ENCODE results near the gene HOXB4. TPM values are rescaled to one million over a fixed set of nuclear protein-coding genes. Genes with fewer than 3 reads are reported as not detected.

The HOXB4 gene
- total and polyA plus RNA-seq, 4 donors = 1.4 to 6.7 (median 2.6) TPM

DNA sequence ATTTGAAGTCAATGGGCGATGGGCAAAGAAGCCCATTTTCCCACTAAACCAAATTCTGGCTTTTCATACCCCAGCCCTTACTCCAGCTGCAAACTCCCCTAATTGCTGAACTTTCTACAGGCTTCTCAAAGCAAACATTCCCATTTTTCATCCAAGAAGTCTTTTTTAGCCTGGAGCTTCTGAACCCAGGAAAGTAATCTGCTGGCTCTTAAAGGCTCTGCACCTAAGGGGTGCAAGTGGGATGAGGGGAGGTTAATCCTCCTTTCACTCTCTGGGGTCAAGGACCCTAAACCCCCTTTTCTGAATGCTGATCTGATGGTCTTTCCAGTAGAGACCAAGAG is 30.3 kb upstream of the HOXB4 start:
- Histone ChIP-seq H3K4me3 (no peak overlapping the region), H3K4me1 (ENCODE audit: control insufficient read depth in 5 of 5, insufficient read depth in 5 of 5, low read length in 5 of 5) (peaks cover 0 to 17% (median 0%) of the 10 kb centered on the region in 5 donors), H3K9me3 (ENCODE audit: control insufficient read depth in 4 of 4, insufficient read depth in 3 of 4, low read length in 3 of 4) (peaks cover 0 to 4% (median 0%) of the 10 kb centered on the region in 4 donors), H3K27ac (ENCODE audit: low read depth in 1 of 2, low read length in 1 of 2) (no peak overlapping the region), H3K27me3 (ENCODE audit: control insufficient read depth in 3 of 3, insufficient read depth in 3 of 3, low read length in 2 of 3) (peaks cover under 1 to 79% (median 36%) of the 10 kb centered on the region in 3 donors), H3K36me3 (ENCODE audit: control insufficient read depth in 4 of 4, insufficient read depth in 4 of 4, low read length in 4 of 4) (peaks cover 0 to 8% (median 0%) of the 10 kb centered on the region in 4 donors), H3K9ac (ENCODE audit: insufficient read depth in 1 of 2, low read length in 2 of 2) (no peak overlapping the region)
- DNase-seq = no peak
- TF ChIP-seq, protein P1, sequence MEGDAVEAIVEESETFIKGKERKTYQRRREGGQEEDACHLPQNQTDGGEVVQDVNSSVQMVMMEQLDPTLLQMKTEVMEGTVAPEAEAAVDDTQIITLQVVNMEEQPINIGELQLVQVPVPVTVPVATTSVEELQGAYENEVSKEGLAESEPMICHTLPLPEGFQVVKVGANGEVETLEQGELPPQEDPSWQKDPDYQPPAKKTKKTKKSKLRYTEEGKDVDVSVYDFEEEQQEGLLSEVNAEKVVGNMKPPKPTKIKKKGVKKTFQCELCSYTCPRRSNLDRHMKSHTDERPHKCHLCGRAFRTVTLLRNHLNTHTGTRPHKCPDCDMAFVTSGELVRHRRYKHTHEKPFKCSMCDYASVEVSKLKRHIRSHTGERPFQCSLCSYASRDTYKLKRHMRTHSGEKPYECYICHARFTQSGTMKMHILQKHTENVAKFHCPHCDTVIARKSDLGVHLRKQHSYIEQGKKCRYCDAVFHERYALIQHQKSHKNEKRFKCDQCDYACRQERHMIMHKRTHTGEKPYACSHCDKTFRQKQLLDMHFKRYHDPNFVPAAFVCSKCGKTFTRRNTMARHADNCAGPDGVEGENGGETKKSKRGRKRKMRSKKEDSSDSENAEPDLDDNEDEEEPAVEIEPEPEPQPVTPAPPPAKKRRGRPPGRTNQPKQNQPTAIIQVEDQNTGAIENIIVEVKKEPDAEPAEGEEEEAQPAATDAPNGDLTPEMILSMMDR (IDR thresholded peaks at IDR 0.05; ENCODE audit: control extremely low read depth, extremely low read depth) = no peak
- ATAC-seq (ENCODE audit: insufficient read depth, low FRiP score) = no peak
- WGBS, 2 donors = 87 to 94% methylated on average over 1 of the region's 1 CpG

DNA sequence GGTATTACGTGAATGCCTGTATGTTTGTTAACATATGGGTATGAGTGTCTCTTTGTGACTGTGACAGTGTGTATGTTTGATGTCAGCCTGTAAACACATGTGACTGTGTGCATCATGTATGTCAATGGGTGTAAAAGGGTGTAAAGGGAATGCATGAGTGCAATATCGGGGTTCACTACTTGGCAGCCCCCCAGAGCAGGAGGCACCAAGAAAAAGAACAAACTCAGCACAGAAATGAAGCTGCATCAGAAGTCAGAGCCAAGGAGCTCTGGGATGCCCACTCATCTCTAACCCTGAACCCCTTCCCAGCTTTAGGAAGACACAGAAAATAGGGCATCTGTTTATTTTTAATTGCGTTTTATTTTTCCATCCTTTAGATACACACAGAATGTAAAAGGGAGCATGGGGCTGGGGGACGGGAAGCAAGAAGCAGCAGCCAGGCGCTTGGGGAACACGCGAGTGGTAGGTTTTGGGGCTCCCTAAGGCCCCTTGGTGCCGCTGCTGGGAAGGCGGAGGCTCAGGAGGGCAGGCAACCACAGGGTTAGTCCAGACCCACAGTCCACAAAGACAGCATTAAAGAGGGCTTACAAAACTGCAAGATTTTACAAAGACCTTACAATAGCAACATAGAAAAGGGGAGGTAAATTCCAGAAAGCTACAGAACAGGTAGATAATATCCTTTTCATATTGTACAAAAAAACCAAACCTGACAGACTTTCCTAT is 28.9 kb upstream of the HOXB4 start:
- H3K4me1 ChIP-seq (ENCODE audit: control insufficient read depth in 5 of 5, insufficient read depth in 5 of 5, low read length in 5 of 5) = peaks cover 0 to 13% (median 0%) of the 10 kb centered on the region in 5 donors
- no peak overlapping the region for H3K4me3 ChIP-seq
- ATAC-seq (ENCODE audit: insufficient read depth, low FRiP score) (no peak), DNase-seq (no peak)
- WGBS, 2 donors = 63 to 76% methylated on average over 9 of the region's 9 CpGs
- TF ChIP-seq, protein P1 (IDR thresholded peaks at IDR 0.05; ENCODE audit: control extremely low read depth, extremely low read depth) = no peak
- peaks cover 0 to 8% (median 0%) of the 10 kb centered on the region in 4 donors for H3K36me3 ChIP-seq (ENCODE audit: control insufficient read depth in 4 of 4, insufficient read depth in 4 of 4, low read length in 4 of 4)
- no peak overlapping the region for H3K9ac ChIP-seq (ENCODE audit: insufficient read depth in 1 of 2, low read length in 2 of 2)
- peaks cover 0 to 84% (median 40%) of the 10 kb centered on the region in 3 donors for H3K27me3 ChIP-seq (ENCODE audit: control insufficient read depth in 3 of 3, insufficient read depth in 3 of 3, low read length in 2 of 3)
- no peak overlapping the region for H3K27ac ChIP-seq (ENCODE audit: low read depth in 1 of 2, low read length in 1 of 2)
- H3K9me3 ChIP-seq (ENCODE audit: control insufficient read depth in 4 of 4, insufficient read depth in 3 of 4, low read length in 3 of 4) = peaks cover 0 to 4% (median 0%) of the 10 kb centered on the region in 4 donors

DNA sequence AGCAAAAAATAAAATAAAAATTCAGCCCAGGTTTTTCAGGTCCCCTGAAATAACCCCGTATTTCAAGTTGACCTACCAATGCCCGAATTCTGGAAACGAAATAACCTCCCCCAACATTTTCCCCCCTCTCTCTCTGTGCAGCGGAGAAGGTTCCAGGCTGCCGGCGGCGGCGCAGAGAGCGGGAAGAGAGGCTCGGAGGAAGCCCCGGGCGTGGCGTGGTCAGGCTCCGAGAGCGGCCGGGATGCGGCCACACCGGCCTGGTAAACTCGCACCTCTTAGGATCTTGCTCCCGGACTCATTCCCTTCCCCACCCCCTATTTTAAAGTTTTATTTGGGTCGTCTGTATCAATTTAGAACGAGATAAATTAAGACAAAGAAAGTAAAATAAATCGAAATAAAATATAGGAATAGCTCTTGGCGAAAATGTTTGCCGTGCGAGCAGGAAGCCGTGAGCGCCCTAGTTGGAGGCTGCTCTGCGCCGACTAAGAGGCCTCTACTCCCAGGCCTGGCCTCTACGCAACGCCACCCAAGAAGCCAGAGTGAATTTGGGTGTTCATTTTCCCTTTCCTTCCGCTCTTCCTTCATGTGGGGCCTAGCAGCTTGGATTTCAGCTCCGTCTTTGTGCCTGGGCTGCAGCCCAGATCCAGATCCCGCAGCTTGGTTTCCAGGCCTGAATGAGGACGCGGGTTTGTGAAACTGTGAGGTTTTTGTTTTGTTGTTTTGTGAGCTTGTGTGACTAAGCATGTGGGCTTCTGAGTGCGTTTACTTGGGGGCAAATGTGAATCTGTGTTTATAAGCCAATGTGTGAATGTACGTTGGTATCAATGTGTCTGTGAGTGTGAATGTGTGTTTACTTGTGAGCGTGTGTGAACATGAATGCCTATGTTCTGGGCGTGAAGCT is 28.1 kb upstream of the HOXB4 start:
- Histone ChIP-seq H3K9ac (ENCODE audit: insufficient read depth in 1 of 2, low read length in 2 of 2) (no peak overlapping the region), H3K4me1 (ENCODE audit: control insufficient read depth in 5 of 5, insufficient read depth in 5 of 5, low read length in 5 of 5) (peaks cover 0 to 9% (median 0%) of the 10 kb centered on the region in 5 donors), H3K4me3 (no peak overlapping the region), H3K27ac (ENCODE audit: low read depth in 1 of 2, low read length in 1 of 2) (no peak overlapping the region), H3K36me3 (ENCODE audit: control insufficient read depth in 4 of 4, insufficient read depth in 4 of 4, low read length in 4 of 4) (peaks cover 0 to 8% (median 0%) of the 10 kb centered on the region in 4 donors), H3K27me3 (ENCODE audit: control insufficient read depth in 3 of 3, insufficient read depth in 3 of 3, low read length in 2 of 3) (peaks cover 0 to 84% (median 46%) of the 10 kb centered on the region in 3 donors), H3K9me3 (ENCODE audit: control insufficient read depth in 4 of 4, insufficient read depth in 3 of 4, low read length in 3 of 4) (peaks cover 0 to 4% (median 0%) of the 10 kb centered on the region in 4 donors)
- DNase-seq = no peak
- TF ChIP-seq, protein P1 (IDR thresholded peaks at IDR 0.05; ENCODE audit: control extremely low read depth, extremely low read depth) = no peak
- ATAC-seq (ENCODE audit: insufficient read depth, low FRiP score) = no peak
- 61 to 85% methylated on average over 41 of the region's 41 CpGs for WGBS, 2 donors
